Parathyroid adenoma (tissue), 2 donors: ENCODE data around the gene OXLD1.

ENCODE experiments used
- H2AFZ ChIP-seq: fragments of 300-600 bp; sonication (generic); one replicate; pipeline ENCODE4 v1.7.0; 2017; ENCODE audit warnings: antibody characterized with exemption, mild to moderate bottlenecking
- H3K27ac ChIP-seq: fragments of 300-600 bp; sonication (generic); one replicate; pipeline ENCODE4 v1.7.0; 2017
- H3K27me3 ChIP-seq: fragments of 300-600 bp; sonication (generic); one replicate; pipeline ENCODE4 v1.7.0; 2017; ENCODE audit warnings: low read length; ENCODE audit not compliant: control insufficient read depth, insufficient read depth
- H3K36me3 ChIP-seq: fragments of 300-600 bp; sonication (generic); one replicate; pipeline ENCODE4 v1.7.0; 2017; ENCODE audit warnings: low read length; ENCODE audit not compliant: control insufficient read depth, insufficient read depth
- H3K4me1 ChIP-seq: fragments of 300-600 bp; sonication (generic); one replicate; pipeline ENCODE4 v1.7.0; 2017; ENCODE audit warnings: control low read depth
- H3K4me2 ChIP-seq: fragments of 300-600 bp; sonication (generic); one replicate; pipeline ENCODE4 v1.7.0; 2017; ENCODE audit warnings: low read length
- H3K4me3 ChIP-seq: fragments of 300-600 bp; sonication (generic); one replicate; pipeline ENCODE4 v1.7.0; 2017; ENCODE audit warnings: low read depth, low read length
- H3K79me2 ChIP-seq: fragments of 300-600 bp; sonication (generic); one replicate; pipeline ENCODE4 v1.7.0; 2017; ENCODE audit warnings: control low read depth
- H3K9ac ChIP-seq: fragments of 300-600 bp; sonication (generic); one replicate; pipeline ENCODE4 v1.7.0; 2017; ENCODE audit warnings: mild to moderate bottlenecking
- H3K9me3 ChIP-seq: fragments of 300-600 bp; sonication (generic); one replicate; pipeline ENCODE4 v1.7.0; 2017; ENCODE audit warnings: low read length; ENCODE audit not compliant: control insufficient read depth
- TF ChIP-seq, protein P1 (sequence below): fragments of 300-600 bp; sonication (generic); IDR thresholded peaks from one replicate; pipeline ENCODE4 v1.7.0; 2017; ENCODE audit warnings: antibody characterized with exemption, mild to moderate bottlenecking
- donor health status: primary hyperparathyroidism.

Gene OXLD1

GRCh38 chr17:81690549-81690948, 24.1 kb upstream of the OXLD1 start:
- Histone ChIP-seq H3K9ac (no peak overlapping the region), H2AFZ (no peak overlapping the region), H3K36me3 (no peaks in the 10 kb centered on the region), H3K4me1 (peaks cover under 1% of the 10 kb centered on the region), H3K27me3 (no peaks in the 10 kb centered on the region), H3K79me2 (peaks cover 54% of the 10 kb centered on the region), H3K9me3 (no peaks in the 10 kb centered on the region), H3K27ac (no peak overlapping the region), H3K4me3 (no peak overlapping the region), H3K4me2 (no peak overlapping the region)
- TF ChIP-seq, protein P1, sequence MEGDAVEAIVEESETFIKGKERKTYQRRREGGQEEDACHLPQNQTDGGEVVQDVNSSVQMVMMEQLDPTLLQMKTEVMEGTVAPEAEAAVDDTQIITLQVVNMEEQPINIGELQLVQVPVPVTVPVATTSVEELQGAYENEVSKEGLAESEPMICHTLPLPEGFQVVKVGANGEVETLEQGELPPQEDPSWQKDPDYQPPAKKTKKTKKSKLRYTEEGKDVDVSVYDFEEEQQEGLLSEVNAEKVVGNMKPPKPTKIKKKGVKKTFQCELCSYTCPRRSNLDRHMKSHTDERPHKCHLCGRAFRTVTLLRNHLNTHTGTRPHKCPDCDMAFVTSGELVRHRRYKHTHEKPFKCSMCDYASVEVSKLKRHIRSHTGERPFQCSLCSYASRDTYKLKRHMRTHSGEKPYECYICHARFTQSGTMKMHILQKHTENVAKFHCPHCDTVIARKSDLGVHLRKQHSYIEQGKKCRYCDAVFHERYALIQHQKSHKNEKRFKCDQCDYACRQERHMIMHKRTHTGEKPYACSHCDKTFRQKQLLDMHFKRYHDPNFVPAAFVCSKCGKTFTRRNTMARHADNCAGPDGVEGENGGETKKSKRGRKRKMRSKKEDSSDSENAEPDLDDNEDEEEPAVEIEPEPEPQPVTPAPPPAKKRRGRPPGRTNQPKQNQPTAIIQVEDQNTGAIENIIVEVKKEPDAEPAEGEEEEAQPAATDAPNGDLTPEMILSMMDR: no peak

GRCh38 chr17:81690066-81690465, 23.7 kb upstream of the OXLD1 start:
- H3K4me2 ChIP-seq: no peak overlapping the region
- peaks cover 5% of the 10 kb centered on the region for H3K4me1 ChIP-seq
- H3K27ac ChIP-seq: no peak overlapping the region
- H3K79me2 ChIP-seq: peaks cover 57% of the 10 kb centered on the region
- H2AFZ ChIP-seq: no peak overlapping the region
- H3K9ac ChIP-seq: no peak overlapping the region
- H3K9me3 ChIP-seq: no peaks in the 10 kb centered on the region
- H3K27me3 ChIP-seq: no peaks in the 10 kb centered on the region
- H3K4me3 ChIP-seq: no peak overlapping the region
- H3K36me3 ChIP-seq: no peaks in the 10 kb centered on the region
- TF ChIP-seq, protein P1: no peak

GRCh38 chr17:81688616-81689015, 22.2 kb upstream of the OXLD1 start:
- TF ChIP-seq, protein P1: no peak
- Histone ChIP-seq H2AFZ (no peak overlapping the region), H3K27me3 (no peaks in the 10 kb centered on the region), H3K4me3 (no peak overlapping the region), H3K36me3 (no peaks in the 10 kb centered on the region), H3K9ac (no peak overlapping the region), H3K79me2 (peaks cover 57% of the 10 kb centered on the region), H3K9me3 (no peaks in the 10 kb centered on the region), H3K4me2 (no peak overlapping the region), H3K4me1 (peaks cover 11% of the 10 kb centered on the region), H3K27ac (no peak overlapping the region)

- Histone ChIP-seq H3K27ac (no peak overlapping the region), H3K27me3 (no peaks in the 10 kb centered on the region), H3K9me3 (no peaks in the 10 kb centered on the region), H3K79me2 (peaks cover 61% of the 10 kb centered on the region), H3K9ac (no peak overlapping the region), H3K36me3 (no peaks in the 10 kb centered on the region), H3K4me2 (no peak overlapping the region), H3K4me1 (peaks cover 11% of the 10 kb centered on the region), H2AFZ (no peak overlapping the region), H3K4me3 (no peak overlapping the region)
- TF ChIP-seq, protein P1: no peak
Observed at GRCh38 chr17:81687770-81688541, 21.6 kb upstream of the OXLD1 start.

- Histone ChIP-seq H3K9me3 (no peaks in the 10 kb centered on the region), H3K27me3 (no peaks in the 10 kb centered on the region), H3K4me2 (no peak overlapping the region), H3K27ac (no peak overlapping the region), H3K36me3 (no peaks in the 10 kb centered on the region), H3K9ac (no peak overlapping the region), H2AFZ (no peak overlapping the region), H3K4me1 (peaks cover 11% of the 10 kb centered on the region), H3K4me3 (no peak overlapping the region), H3K79me2 (peaks cover 56% of the 10 kb centered on the region)
- TF ChIP-seq, protein P1: no peak
Observed at GRCh38 chr17:81686614-81687013, 20.2 kb upstream of the OXLD1 start.
